ENCODE data around the gene PTS. TPM values are rescaled to one million over a fixed set of nuclear protein-coding genes. Genes with fewer than 3 reads are reported as not detected.
A peak's percentile ranks its signal among the peaks of the same experiment; 100 is the strongest.

The PTS gene
- polyA plus RNA-seq, 3 donors: 11.8 to 25.0 (median 14.0) TPM

DNA sequence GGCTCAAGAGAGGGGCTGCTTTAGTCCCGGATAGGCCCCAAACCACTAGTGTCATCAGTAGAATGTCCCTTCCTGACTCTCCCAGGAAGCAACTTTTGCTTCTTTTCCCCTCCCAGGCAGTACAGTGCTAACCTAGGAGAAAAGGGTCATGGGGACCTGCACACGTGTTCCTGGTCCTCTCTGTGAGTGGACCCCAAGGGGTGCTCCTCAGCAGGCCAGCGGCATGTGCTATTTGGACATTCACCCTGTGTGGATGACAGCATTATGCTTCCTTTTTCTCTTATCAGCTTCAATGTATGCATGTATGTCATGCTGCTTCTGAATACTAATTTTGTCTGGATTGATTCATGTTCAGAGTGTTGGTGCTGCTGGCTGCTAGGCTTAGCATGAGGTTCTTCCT is 52.6 kb downstream of the PTS start:
- H3K9ac ChIP-seq (ENCODE audit: insufficient read depth, low read length, poor library complexity, severe bottlenecking): no peak overlapping the region
- TF ChIP-seq, protein P1, sequence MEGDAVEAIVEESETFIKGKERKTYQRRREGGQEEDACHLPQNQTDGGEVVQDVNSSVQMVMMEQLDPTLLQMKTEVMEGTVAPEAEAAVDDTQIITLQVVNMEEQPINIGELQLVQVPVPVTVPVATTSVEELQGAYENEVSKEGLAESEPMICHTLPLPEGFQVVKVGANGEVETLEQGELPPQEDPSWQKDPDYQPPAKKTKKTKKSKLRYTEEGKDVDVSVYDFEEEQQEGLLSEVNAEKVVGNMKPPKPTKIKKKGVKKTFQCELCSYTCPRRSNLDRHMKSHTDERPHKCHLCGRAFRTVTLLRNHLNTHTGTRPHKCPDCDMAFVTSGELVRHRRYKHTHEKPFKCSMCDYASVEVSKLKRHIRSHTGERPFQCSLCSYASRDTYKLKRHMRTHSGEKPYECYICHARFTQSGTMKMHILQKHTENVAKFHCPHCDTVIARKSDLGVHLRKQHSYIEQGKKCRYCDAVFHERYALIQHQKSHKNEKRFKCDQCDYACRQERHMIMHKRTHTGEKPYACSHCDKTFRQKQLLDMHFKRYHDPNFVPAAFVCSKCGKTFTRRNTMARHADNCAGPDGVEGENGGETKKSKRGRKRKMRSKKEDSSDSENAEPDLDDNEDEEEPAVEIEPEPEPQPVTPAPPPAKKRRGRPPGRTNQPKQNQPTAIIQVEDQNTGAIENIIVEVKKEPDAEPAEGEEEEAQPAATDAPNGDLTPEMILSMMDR (IDR thresholded peaks at IDR 0.05): no peak
- no peak overlapping the region for H3K4me3 Mint-ChIP-seq
- H3K4me1 Mint-ChIP-seq: peaks cover 21% of the 10 kb centered on the region
- no peak overlapping the region for H3K4me3 ChIP-seq (replicated peaks in 1 of 3; ENCODE audit: low read depth in 2 of 3, low read length in 3 of 3)
- H3K27me3 ChIP-seq (ENCODE audit: control insufficient read depth in 2 of 2, insufficient read depth in 2 of 2, low read length in 2 of 2): no peaks in the 10 kb centered on the region
- no peaks in the 10 kb centered on the region for H4K20me1 ChIP-seq (ENCODE audit: insufficient read depth, low read length)
- DNase-seq: no peak
- peaks cover 9 to 10% of the 10 kb centered on the region in 2 donors for H3K4me1 ChIP-seq (ENCODE audit: control insufficient read depth in 1 of 2, insufficient read depth in 2 of 2, low read length in 2 of 2)
- H3K27ac Mint-ChIP-seq: no peak overlapping the region
- intact Hi-C loops (cut with micrococcal nuclease): no loop called here
- H3K27ac ChIP-seq (ENCODE audit: low read depth in 1 of 2, low read length in 2 of 2): no peak overlapping the region
- H3K9me3 Mint-ChIP-seq: peaks cover 0 to 2% (median 0%) of the 10 kb centered on the region in 7 donors
- H3K79me2 ChIP-seq (ENCODE audit: insufficient read depth, low read length): no peaks in the 10 kb centered on the region
- peaks cover 3 to 4% (median 4%) of the 10 kb centered on the region in 3 donors for H3K27me3 Mint-ChIP-seq (ENCODE audit: low read depth in 3 of 3)
- H2AFZ ChIP-seq (ENCODE audit: insufficient read depth, low read depth, low read length, poor library complexity, severe bottlenecking): no peak overlapping the region
- H3K36me3 Mint-ChIP-seq: no peaks in the 10 kb centered on the region
- H3K9me3 ChIP-seq (replicated peaks in 1 of 2; ENCODE audit: control insufficient read depth in 1 of 2, insufficient read depth in 1 of 2, low read length in 2 of 2): no peaks in the 10 kb centered on the region
- WGBS (ENCODE audit: insufficient coverage): 100% methylated on average over 1 of the region's 3 CpGs
- H3K4me2 ChIP-seq (replicated peaks; ENCODE audit: extremely low read depth, low read length, poor library complexity, severe bottlenecking): no peak overlapping the region
- H3K36me3 ChIP-seq (replicated peaks in 1 of 2; ENCODE audit: control insufficient read depth in 1 of 2, insufficient read depth in 2 of 2, low read length in 2 of 2): no peaks in the 10 kb centered on the region

DNA sequence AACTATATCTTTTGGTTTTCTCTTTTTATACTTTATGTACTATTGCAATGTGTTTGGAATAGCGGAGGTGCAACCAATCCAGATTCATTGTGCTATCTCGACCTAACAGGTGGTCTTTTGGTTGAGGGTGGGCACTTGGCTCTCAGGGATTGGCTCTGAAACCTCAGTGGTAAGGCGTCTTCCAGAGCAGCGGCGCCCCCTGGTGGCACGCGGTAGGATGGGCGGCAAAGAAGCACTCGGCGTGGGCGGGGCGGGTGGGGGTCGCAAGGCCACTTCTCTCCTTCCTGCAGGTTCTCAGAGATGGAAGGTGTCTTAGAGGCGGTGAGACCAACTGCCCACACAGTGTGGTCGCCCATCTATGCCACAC is 53.7 kb downstream of the PTS start:
- peak; percentile 50 to 63 (median 57) for DNase-seq
- no peaks in the 10 kb centered on the region for H3K9me3 ChIP-seq (replicated peaks in 1 of 2; ENCODE audit: control insufficient read depth in 1 of 2, insufficient read depth in 1 of 2, low read length in 2 of 2)
- intact Hi-C loops (cut with micrococcal nuclease): loop anchor here (1.0 to 10.0 kb wide), 5 partner anchors 61 to 1005 kb away; partner anchors contain the start of genes SDHD (in 1 of the 2) and TIMM8B (in 1 of the 2)
- TF ChIP-seq, protein P1 (IDR thresholded peaks at IDR 0.05): peak; percentile 73
- H2AFZ ChIP-seq (ENCODE audit: insufficient read depth, low read depth, low read length, poor library complexity, severe bottlenecking): peak overlapping the region; percentile 94
- peak overlapping the region in 1 of 2 donors; percentile 33 for H3K27ac ChIP-seq (ENCODE audit: low read depth in 1 of 2, low read length in 2 of 2)
- H3K4me2 ChIP-seq (replicated peaks; ENCODE audit: extremely low read depth, low read length, poor library complexity, severe bottlenecking): peak overlapping the region; percentile 97
- Mint-ChIP-seq H3K27ac (no peak overlapping the region), H3K36me3 (no peaks in the 10 kb centered on the region), H3K4me1 (peaks cover 26% of the 10 kb centered on the region), H3K9me3 (peaks cover 0 to 2% (median 0%) of the 10 kb centered on the region in 7 donors), H3K27me3 (ENCODE audit: low read depth in 3 of 3) (peaks cover 0 to 4% (median 2%) of the 10 kb centered on the region in 3 donors), H3K4me3 (peak overlapping the region; percentile 87 to 95)
- H3K27me3 ChIP-seq (ENCODE audit: control insufficient read depth in 2 of 2, insufficient read depth in 2 of 2, low read length in 2 of 2): no peaks in the 10 kb centered on the region
- H3K9ac ChIP-seq (ENCODE audit: insufficient read depth, low read length, poor library complexity, severe bottlenecking): no peak overlapping the region
- H3K4me1 ChIP-seq (ENCODE audit: control insufficient read depth in 1 of 2, insufficient read depth in 2 of 2, low read length in 2 of 2): peaks cover 10 to 15% of the 10 kb centered on the region in 2 donors
- H3K36me3 ChIP-seq (replicated peaks in 1 of 2; ENCODE audit: control insufficient read depth in 1 of 2, insufficient read depth in 2 of 2, low read length in 2 of 2): no peaks in the 10 kb centered on the region
- peak overlapping the region; percentile 44 to 85 (median 49) for H3K4me3 ChIP-seq (replicated peaks in 1 of 3; ENCODE audit: low read depth in 2 of 3, low read length in 3 of 3)
- no peaks in the 10 kb centered on the region for H4K20me1 ChIP-seq (ENCODE audit: insufficient read depth, low read length)
- 0% methylated on average over 8 of the region's 15 CpGs for WGBS (ENCODE audit: insufficient coverage)
- H3K79me2 ChIP-seq (ENCODE audit: insufficient read depth, low read length): no peaks in the 10 kb centered on the region

Data from CD14-positive monocyte (primary cell).